Thymus (tissue), 14 donors: ENCODE measurements around the gene KRT6B. TPM values are rescaled to one million over a fixed set of nuclear protein-coding genes. Genes with fewer than 3 reads are reported as not detected.
"Not testable (repeated sequence)": the region's sequence is repeated elsewhere in the genome, so short reads cannot be mapped to it uniquely, and the experiment has no call there.

ENCODE experiments used
- DNase-seq, 9 donors: peaks; one replicate each; pipeline ENCODE4 v3.0.0-alpha.2; 2013; ENCODE audit warnings: low spot score in 9 of 9, low read depth in 6 of 9, missing footprints in 1 of 9
- H3K27ac ChIP-seq, 2 donors: one replicate each; pipeline ENCODE4 v1.5.1; 2013; ENCODE audit warnings: control low read depth in 1 of 2, low read depth in 1 of 2, low read length in 1 of 2, mild to moderate bottlenecking in 1 of 2, moderate library complexity in 1 of 2
- H3K27me3 ChIP-seq, 2 donors: one replicate each; pipeline ENCODE4 v1.5.1; 2013; ENCODE audit warnings: low read length in 1 of 2; ENCODE audit not compliant: control insufficient read depth in 2 of 2, insufficient read depth in 1 of 2
- H3K36me3 ChIP-seq, 2 donors: one replicate each; pipeline ENCODE4 v1.5.1; 2013; ENCODE audit warnings: low read length in 1 of 2, mild to moderate bottlenecking in 1 of 2, moderate library complexity in 1 of 2; ENCODE audit not compliant: control insufficient read depth in 2 of 2, insufficient read depth in 2 of 2
- H3K4me1 ChIP-seq, 2 donors: one replicate each; pipeline ENCODE4 v1.5.1; 2013; ENCODE audit warnings: low read length in 2 of 2; ENCODE audit not compliant: control insufficient read depth in 2 of 2, insufficient read depth in 2 of 2
- H3K4me3 ChIP-seq, 2 donors: one replicate each; pipeline ENCODE4 v1.5.1; 2013; ENCODE audit warnings: low read length in 2 of 2, control low read depth in 1 of 2, mild to moderate bottlenecking in 1 of 2
- H3K9me3 ChIP-seq, 2 donors: one replicate each; pipeline ENCODE4 v1.5.1; 2013; ENCODE audit warnings: low read length in 1 of 2, mild to moderate bottlenecking in 1 of 2; ENCODE audit not compliant: control insufficient read depth in 2 of 2, insufficient read depth in 1 of 2
- whole genome bisulfite sequencing: extraction: QIAGEN DNeasy Blood & Tissue Kit; methylation state at CpG from one replicate; pipeline ENCODE4 v1.1.7; 2013; 5-methylcytosine and 5-hydroxymethylcytosine counted together
- long read RNA-seq, 10 donors: transcript quantifications; one replicate each; lab custom pipeline, GENCODE V29; 2026
- polyA plus RNA-seq: library from polyadenylated mRNA; stranded (reverse); fragments of 200-250 nt; gene quantifications from one replicate; pipeline ENCODE4 v1.2.3, GENCODE V29; 2013
- total RNA-seq: library from RNA; stranded (reverse); fragments of 120-200 nt; gene quantifications from one replicate; pipeline ENCODE4 v1.2.4, GENCODE V29; 2013
- donor health status: healthy.

The KRT6B gene
- total RNA-seq: 0.61 TPM
- polyA plus RNA-seq: 30.7 TPM
- long read RNA-seq, donor 1: 0 reads
- long read RNA-seq, donor 2: 0 reads
- long read RNA-seq, donor 3: 0 reads
- long read RNA-seq, donor 4: 0 reads
- long read RNA-seq, donor 5: 0 reads
- long read RNA-seq, donor 6, partial matches to known transcripts: 0 of 1 reads
- long read RNA-seq, donor 6, other reads (novel, unspliced or antisense): 0 of 1 reads
- long read RNA-seq, donor 7: 0 reads
- long read RNA-seq, donor 8, partial matches to known transcripts: 0 of 1 reads
- long read RNA-seq, donor 8, other reads (novel, unspliced or antisense): 0 of 1 reads
- long read RNA-seq, donor 9: 0 reads
- long read RNA-seq, donor 10: 0 reads

DNA sequence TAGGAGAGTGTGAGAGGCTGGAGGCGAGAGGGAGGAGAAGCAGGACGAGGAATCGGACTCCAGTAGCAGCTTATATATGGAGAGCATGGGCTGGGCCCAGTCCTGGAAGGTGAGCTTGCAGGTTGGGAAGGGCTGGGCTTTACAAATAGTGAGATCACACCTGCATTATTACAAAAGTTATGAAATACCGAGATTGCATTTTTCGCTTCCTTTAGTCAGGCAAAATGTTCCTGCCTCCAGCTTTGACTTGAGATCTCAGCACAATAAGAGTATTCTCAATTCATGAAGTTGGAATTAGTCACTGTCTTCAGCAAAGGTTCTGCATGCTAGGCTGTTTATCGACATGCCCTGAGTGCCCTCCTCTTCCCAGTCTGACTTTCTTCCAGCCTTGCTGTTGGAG, at the start of gene KRT6B:
TSS of gene KRT6B (minus strand) at position 46 of the 400 bp plus-strand sequence. CDS start 68 bp downstream, outside the sequence.
- H3K4me1 ChIP-seq: no peaks in the 10 kb centered on the region
- no peaks in the 10 kb centered on the region for H3K27me3 ChIP-seq
- no peak within 1 kb of the TSS for H3K27ac ChIP-seq
- no peak for DNase-seq
- WGBS: 95% methylated on average over 6 of the region's 6 CpGs
- no peaks in the 10 kb centered on the region for H3K36me3 ChIP-seq
- no peaks in the 10 kb centered on the region for H3K9me3 ChIP-seq
- no peak within 1 kb of the TSS for H3K4me3 ChIP-seq

DNA sequence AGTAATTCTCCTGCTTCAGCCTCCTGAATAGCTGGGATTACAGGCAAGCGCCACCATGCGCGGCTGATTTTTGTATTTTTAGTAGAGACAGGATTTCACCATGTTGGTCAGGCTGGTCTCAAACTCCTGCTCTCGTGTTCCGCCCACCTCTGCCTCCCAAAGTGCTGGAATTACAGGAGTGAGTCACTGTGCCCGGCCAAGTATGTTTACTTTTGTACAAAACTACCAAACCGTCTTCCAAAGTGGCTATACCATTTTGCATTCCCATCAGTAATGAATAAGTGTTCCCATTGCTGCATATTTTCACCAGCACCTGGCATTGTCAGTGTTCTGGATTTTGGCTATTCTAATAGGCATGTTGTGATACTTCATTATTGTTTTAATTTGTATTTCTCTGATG, 49.5 kb upstream of the KRT6B start:
- Histone ChIP-seq H3K4me3 (no peak overlapping the region), H3K36me3 (no peaks in the 10 kb centered on the region), H3K9me3 (no peaks in the 10 kb centered on the region), H3K27me3 (peaks cover 0 to 5% of the 10 kb centered on the region in 2 donors), H3K4me1 (no peaks in the 10 kb centered on the region), H3K27ac (no peak overlapping the region)
- DNase-seq: no peak
- WGBS: 98% methylated on average over 7 of the region's 7 CpGs

DNA sequence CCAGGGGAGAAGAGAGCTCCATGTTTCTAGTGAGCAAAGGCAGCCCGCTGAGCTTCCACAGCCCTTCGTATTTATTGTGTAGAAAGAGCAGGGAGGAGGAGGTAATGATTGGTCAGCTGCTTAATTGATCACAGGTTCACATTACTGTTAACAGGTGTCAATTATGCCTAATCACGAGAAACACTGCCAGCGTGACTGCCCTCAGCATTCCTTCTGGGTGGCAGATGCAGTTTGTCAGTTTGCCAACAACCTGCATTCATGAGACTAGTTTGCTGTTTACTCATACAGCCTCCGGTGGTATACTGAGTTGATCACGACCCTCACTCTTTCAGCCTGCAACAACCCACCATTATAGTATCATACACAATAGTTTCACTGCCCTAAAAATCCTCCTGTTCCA, 48.6 kb upstream of the KRT6B start:
- not testable (repeated sequence) for H3K4me1 ChIP-seq, H3K9me3 ChIP-seq
- WGBS: 89% methylated on average over 6 of the region's 6 CpGs

DNA sequence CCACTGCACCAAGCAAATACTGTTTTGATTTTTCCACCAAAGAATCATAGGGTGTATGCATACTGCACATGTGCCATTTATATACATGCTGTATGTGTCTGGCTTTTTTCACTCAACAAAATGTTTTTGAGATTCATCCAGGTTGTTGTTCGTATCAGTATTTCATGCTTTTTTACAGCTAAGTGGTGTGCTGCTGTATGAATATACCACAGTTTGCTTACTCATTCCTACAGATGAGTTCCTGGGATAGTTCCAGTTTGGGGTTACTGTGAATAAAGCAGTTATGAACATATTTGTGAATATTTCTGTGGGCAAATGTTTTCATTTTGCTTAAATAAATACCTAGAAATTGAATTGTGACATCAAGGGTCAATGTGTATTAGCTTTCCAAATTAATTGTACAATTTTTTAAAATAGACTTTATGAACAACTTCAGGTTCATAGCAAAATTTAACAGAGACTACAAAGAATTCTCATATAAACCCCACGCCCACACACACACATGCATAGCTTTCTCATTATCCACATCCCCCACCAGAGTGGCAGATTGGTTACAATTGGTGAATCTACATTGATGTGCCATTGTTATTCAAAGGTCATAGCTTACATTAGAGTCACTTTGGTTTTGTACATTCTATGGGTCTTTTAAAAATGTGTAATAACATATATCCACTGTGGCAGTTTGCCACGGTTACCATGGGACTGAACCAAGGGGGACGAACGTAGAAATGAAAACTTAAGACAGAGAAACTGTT, 48.0 kb upstream of the KRT6B start:
- no peaks in the 10 kb centered on the region for H3K9me3 ChIP-seq
- no peaks in the 10 kb centered on the region for H3K36me3 ChIP-seq
- 92% methylated on average over 5 of the region's 5 CpGs for WGBS
- H3K27me3 ChIP-seq: peaks cover 0 to 7% of the 10 kb centered on the region in 2 donors
- no peak overlapping the region for H3K4me3 ChIP-seq
- H3K27ac ChIP-seq: no peak overlapping the region
- no peak for DNase-seq
- no peaks in the 10 kb centered on the region for H3K4me1 ChIP-seq

More for the DNA sequence above, 48.6 kb upstream of the KRT6B start:
- not testable (repeated sequence) for H3K4me3 ChIP-seq, DNase-seq, H3K27ac ChIP-seq, H3K36me3 ChIP-seq, H3K27me3 ChIP-seq

DNA sequence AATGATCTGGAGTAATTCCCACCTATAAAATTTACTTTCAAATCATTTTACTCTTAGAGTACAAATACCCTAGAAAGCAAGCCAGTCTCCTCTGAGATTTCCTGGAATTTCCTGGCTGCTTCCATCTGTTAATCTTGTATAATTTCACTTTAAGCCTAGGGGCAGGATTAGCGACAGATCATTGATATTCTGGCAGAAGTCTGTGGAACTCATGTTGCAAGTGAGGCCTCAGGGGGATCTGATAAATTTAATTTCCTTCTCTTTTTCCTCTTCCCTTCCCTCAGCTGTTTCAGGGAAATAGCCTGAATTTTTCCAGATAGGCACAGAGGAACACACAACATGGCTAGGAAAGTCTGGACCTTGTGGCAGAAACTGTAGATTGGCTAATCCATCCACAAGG, 47.0 kb upstream of the KRT6B start:
- WGBS: 93% methylated on average over 1 of the region's 1 CpG
- H3K4me3 ChIP-seq: no peak overlapping the region
- no peaks in the 10 kb centered on the region for H3K36me3 ChIP-seq
- DNase-seq: no peak
- no peaks in the 10 kb centered on the region for H3K9me3 ChIP-seq
- H3K27me3 ChIP-seq: peaks cover 0 to 7% of the 10 kb centered on the region in 2 donors
- no peaks in the 10 kb centered on the region for H3K4me1 ChIP-seq
- no peak overlapping the region for H3K27ac ChIP-seq

DNA sequence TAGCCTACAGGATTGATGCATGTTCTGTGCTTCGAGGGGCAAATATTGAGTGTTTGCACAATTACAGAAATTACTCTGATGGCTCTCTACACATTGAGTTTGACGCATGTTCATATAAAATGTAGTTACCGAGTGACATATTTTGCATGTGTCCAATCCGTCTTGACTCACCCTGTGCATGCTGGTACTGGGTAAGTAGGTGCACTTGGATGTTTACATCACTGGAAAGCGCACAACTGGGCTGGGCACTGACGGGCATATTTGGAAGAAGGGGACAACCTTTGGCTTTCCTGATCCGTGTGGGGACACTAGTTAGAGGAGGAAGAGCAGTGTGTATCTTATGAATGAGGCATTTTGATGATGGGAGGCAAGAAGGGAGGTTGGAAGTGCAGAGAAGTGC, 46.0 kb upstream of the KRT6B start:
- no peaks in the 10 kb centered on the region for H3K9me3 ChIP-seq
- WGBS: 95% methylated on average over 7 of the region's 7 CpGs
- no peak for DNase-seq

DNA sequence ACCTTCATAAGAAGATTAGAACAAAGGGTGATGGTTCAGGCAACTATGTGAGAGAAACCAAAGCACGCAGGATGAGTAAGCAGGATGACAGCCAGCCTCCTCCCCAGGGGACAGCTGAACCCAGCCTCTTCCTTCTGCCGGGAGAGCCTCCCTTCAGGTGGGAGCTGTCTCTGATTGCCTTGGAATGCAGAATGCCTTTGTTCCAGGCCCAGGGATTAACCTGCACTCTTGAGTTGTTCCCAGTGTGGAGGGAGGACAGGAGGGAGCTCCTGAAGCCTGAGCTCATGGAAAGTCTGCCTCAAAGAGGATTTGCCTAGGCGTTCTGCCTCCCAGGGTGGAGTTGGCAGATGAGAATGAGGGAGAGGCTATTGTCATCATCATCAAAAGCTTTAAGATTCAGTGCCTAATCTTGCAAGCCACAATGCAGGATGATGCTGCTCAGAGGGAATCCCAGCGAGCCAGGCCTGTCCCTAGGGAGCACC, 44.7 kb upstream of the KRT6B start:
- peaks cover 0 to 7% of the 10 kb centered on the region in 2 donors for H3K27me3 ChIP-seq
- H3K9me3 ChIP-seq: no peaks in the 10 kb centered on the region
- H3K4me3 ChIP-seq: no peak overlapping the region
- DNase-seq: no peak
- H3K4me1 ChIP-seq: no peaks in the 10 kb centered on the region
- 87% methylated on average over 4 of the region's 4 CpGs for WGBS
- no peak overlapping the region for H3K27ac ChIP-seq
- no peaks in the 10 kb centered on the region for H3K36me3 ChIP-seq

More for the DNA sequence above, 46.0 kb upstream of the KRT6B start:
- H3K4me1 ChIP-seq: no peaks in the 10 kb centered on the region
- H3K27ac ChIP-seq: no peak overlapping the region
- no peaks in the 10 kb centered on the region for H3K36me3 ChIP-seq
- H3K4me3 ChIP-seq: no peak overlapping the region
- peaks cover 0 to 7% of the 10 kb centered on the region in 2 donors for H3K27me3 ChIP-seq

DNA sequence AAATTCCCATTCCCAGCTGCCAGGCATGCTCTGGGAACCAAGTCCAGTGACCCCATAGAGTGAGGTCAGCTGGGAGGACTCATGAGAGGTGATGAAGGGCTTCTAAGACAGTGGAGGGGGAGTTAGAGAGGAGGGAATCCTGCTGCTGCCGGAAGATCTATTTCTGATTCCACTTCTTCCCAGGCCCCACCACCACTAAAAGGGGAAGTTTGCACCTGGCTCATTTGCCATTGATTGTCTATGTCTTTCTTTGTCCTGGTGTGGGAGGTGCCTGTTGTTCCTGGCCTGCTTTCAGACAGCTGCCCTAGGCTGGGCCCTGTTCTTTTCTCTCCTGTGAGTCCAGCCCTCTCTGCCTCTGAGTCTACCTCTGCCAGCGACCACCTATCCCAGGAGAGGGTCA, 44.1 kb upstream of the KRT6B start:
- Histone ChIP-seq H3K4me3 (no peak overlapping the region), H3K36me3 (no peaks in the 10 kb centered on the region), H3K9me3 (no peaks in the 10 kb centered on the region), H3K27me3 (peaks cover 0 to 7% of the 10 kb centered on the region in 2 donors), H3K4me1 (no peaks in the 10 kb centered on the region), H3K27ac (no peak overlapping the region)
- WGBS: 65% methylated on average over 2 of the region's 2 CpGs
- no peak for DNase-seq

DNA sequence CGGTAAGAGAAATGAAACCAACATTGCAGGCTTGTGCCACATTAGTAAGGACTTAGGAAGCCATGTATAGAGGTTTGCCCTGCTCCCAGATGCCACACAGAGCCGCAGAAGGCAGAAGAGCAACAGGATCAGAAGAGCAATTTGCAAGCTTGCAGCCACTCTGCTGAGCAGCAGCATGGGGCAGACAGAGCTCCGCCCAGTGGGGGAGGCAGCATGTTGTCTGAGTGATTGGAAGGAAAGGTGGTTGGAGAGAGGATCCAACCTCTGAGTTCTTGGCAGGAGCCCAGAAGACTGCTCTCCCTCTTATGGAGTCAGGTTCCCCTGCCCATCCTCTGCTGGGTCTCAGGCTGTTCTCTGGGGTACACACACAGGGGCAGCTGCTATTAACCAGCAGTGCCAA, 43.4 kb upstream of the KRT6B start:
- Histone ChIP-seq H3K36me3 (no peaks in the 10 kb centered on the region), H3K27ac (no peak overlapping the region), H3K4me1 (no peaks in the 10 kb centered on the region), H3K9me3 (no peaks in the 10 kb centered on the region), H3K27me3 (peaks cover 0 to 7% of the 10 kb centered on the region in 2 donors), H3K4me3 (no peak overlapping the region)
- peak in 1 of 9 donors; percentile 13 for DNase-seq
- 49% methylated on average over 3 of the region's 3 CpGs for WGBS
